ENCODE measurements around the gene CLASP1. TPM values are rescaled to one million over a fixed set of nuclear protein-coding genes. Genes with fewer than 3 reads are reported as not detected.

CLASP1 gene
- total RNA-seq, 1 experiment from 2014 or later, result 45.9 TPM

GRCh38 chr2:121686218-121686617 is 37.0 kb upstream of the CLASP1 start:
- Histone ChIP-seq H3K23ac (ENCODE audit: insufficient read length, low read depth, low read length) (no peak overlapping the region), H2BK20ac (ENCODE audit: low read depth, low read length, poor library complexity, severe bottlenecking) (no peak overlapping the region), H2BK15ac (ENCODE audit: low read depth, low read length) (no peak overlapping the region), H3T11ph (ENCODE audit: low read length) (no peak overlapping the region), H2BK12ac (ENCODE audit: insufficient read length, low read depth, low read length) (no peak overlapping the region), H3K18ac (ENCODE audit: insufficient read length, low read depth, low read length) (no peak overlapping the region), H4K5ac (ENCODE audit: insufficient read length, low read depth, low read length) (no peak overlapping the region), H3K4ac (ENCODE audit: low read depth, low read length) (no peak overlapping the region), H3K56ac (ENCODE audit: insufficient read length, low read depth, low read length) (no peak overlapping the region), H2BK5ac (ENCODE audit: insufficient read length, low read length) (no peak overlapping the region), H3K14ac (ENCODE audit: insufficient read depth, low read length) (no peak overlapping the region), H4K20me1 (ENCODE audit: control insufficient read depth, insufficient read depth, insufficient read length) (no peaks in the 10 kb centered on the region), H3K9ac (ENCODE audit: extremely low read depth, insufficient read length, low read length) (no peak overlapping the region), H3K9me3 (ENCODE audit: control insufficient read depth, low read depth, low read length) (peaks cover 14% of the 10 kb centered on the region), H3K79me2 (ENCODE audit: insufficient read depth, low read length) (no peaks in the 10 kb centered on the region), H3K27ac (ENCODE audit: insufficient read length, low read depth, low read length) (no peak overlapping the region), H3K79me1 (ENCODE audit: insufficient read depth, low read depth, low read length, poor library complexity, severe bottlenecking) (no peaks in the 10 kb centered on the region), H3K27me3 (ENCODE audit: insufficient read depth, low read length) (no peaks in the 10 kb centered on the region), H2AFZ (ENCODE audit: low read length) (no peak overlapping the region), H4K8ac (replicated peaks; ENCODE audit: insufficient read length, low read depth, low read length) (no peak overlapping the region), H3K23me2 (ENCODE audit: insufficient read length, low read depth, low read length, poor library complexity, severe bottlenecking) (no peaks in the 10 kb centered on the region), H3K4me2 (ENCODE audit: insufficient read depth, insufficient read length, low read length) (no peak overlapping the region), H2BK120ac (ENCODE audit: low read depth, low read length, poor library complexity, severe bottlenecking) (no peak overlapping the region), H2AK5ac (ENCODE audit: insufficient read length, low read length) (no peak overlapping the region), H3K4me1 (ENCODE audit: insufficient read depth, low read length) (peaks cover 4% of the 10 kb centered on the region; the same call in 1 of the 2 replicates), H4K91ac (ENCODE audit: insufficient read length, low read depth, low read length) (no peak overlapping the region)
- Mint-ChIP-seq H3K9me3 (peaks cover 34 to 35% of the 10 kb centered on the region in 2 experiments), H3K27me3 (ENCODE audit: low read depth) (peaks cover 40% of the 10 kb centered on the region), H3K4me1 (peaks cover 42 to 48% of the 10 kb centered on the region in 2 experiments), H3K4me3 (peak overlapping the region in 1 of 2 experiments; percentile 27; a peak in 2 of 5 replicates), H3K27ac (peak overlapping the region in 2 of 3 experiments; percentile 7 to 72; a peak in 4 of 7 replicates), H3K36me3 (ENCODE audit: insufficient read depth in 1 of 3, low read depth in 3 of 3) (peaks cover 25 to 31% (median 28%) of the 10 kb centered on the region in 3 experiments)
- TF ChIP-seq, protein P1, sequence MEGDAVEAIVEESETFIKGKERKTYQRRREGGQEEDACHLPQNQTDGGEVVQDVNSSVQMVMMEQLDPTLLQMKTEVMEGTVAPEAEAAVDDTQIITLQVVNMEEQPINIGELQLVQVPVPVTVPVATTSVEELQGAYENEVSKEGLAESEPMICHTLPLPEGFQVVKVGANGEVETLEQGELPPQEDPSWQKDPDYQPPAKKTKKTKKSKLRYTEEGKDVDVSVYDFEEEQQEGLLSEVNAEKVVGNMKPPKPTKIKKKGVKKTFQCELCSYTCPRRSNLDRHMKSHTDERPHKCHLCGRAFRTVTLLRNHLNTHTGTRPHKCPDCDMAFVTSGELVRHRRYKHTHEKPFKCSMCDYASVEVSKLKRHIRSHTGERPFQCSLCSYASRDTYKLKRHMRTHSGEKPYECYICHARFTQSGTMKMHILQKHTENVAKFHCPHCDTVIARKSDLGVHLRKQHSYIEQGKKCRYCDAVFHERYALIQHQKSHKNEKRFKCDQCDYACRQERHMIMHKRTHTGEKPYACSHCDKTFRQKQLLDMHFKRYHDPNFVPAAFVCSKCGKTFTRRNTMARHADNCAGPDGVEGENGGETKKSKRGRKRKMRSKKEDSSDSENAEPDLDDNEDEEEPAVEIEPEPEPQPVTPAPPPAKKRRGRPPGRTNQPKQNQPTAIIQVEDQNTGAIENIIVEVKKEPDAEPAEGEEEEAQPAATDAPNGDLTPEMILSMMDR (conservative IDR thresholded peaks at IDR 0.05), result no peak
- WGBS (ENCODE audit: extremely low coverage, insufficient read length, low lambda C conversion rate), result no CpG with 5 or more reads among the region's 19 CpGs
- DNase-seq, result no peak

Measured in H9 (cell line).